Kidney (tissue), 14 donors: ENCODE measurements around the gene PHACTR1. TPM values are rescaled to one million over a fixed set of nuclear protein-coding genes. Genes with fewer than 3 reads are reported as not detected.

ENCODE experiments used
- DNase-seq, 5 donors: peaks; one replicate each; pipeline ENCODE4 v3.0.0-alpha.2; 2013 to 2020
- FAIRE-seq: peaks from 2 replicates; lab custom pipeline; 2012; peaks lifted over from hg19 to GRCh38; lab: Jason Lieb, UNC
- H3K27ac ChIP-seq, 2 donors: one replicate each; pipeline ENCODE4 v1.7.0; 2013; ENCODE audit warnings: low read depth in 2 of 2, low read length in 2 of 2, inconsistent platforms in 1 of 2
- H3K27me3 ChIP-seq: one replicate; pipeline ENCODE4 v1.7.1; 2013; ENCODE audit warnings: low read length, inconsistent platforms; ENCODE audit not compliant: control insufficient read depth, insufficient read depth
- H3K36me3 ChIP-seq, 3 donors: one replicate each; pipeline versions ENCODE4 v1.7.0 to v1.7.1; 2013; ENCODE audit warnings: low read length in 3 of 3, control low read depth in 1 of 3, inconsistent platforms in 1 of 3; ENCODE audit not compliant: insufficient read depth in 3 of 3, control insufficient read depth in 2 of 3
- H3K4me1 ChIP-seq, 3 donors: one replicate each; pipeline versions ENCODE4 v1.7.0 to v1.7.1; 2013; ENCODE audit warnings: low read length in 3 of 3, inconsistent platforms in 1 of 3, low read depth in 1 of 3; ENCODE audit not compliant: control insufficient read depth in 2 of 3, insufficient read depth in 2 of 3
- H3K4me3 ChIP-seq, 3 donors: one replicate each; pipeline versions ENCODE4 v1.7.0 to v1.8.1; 2013; ENCODE audit warnings: low read length in 3 of 3, control low read depth in 1 of 3, inconsistent platforms in 1 of 3
- H3K9ac ChIP-seq, 3 donors: one replicate each; pipeline versions ENCODE4 v1.7.0 to v1.7.1; 2013; ENCODE audit warnings: low read length in 3 of 3, control low read depth in 1 of 3, inconsistent platforms in 1 of 3
- H3K9me3 ChIP-seq, 3 donors: one replicate each; pipeline versions ENCODE4 v1.7.0 to v1.7.1; 2013; ENCODE audit warnings: low read length in 3 of 3, control low read depth in 1 of 3, inconsistent platforms in 1 of 3; ENCODE audit not compliant: control insufficient read depth in 2 of 3, insufficient read depth in 1 of 3
- intact Hi-C: fragments of 100-400 bp; cut with DNase I; formaldehyde crosslinking; loops from one replicate; pipeline ENCODE4 v1.11.1; 2022
- polyA plus RNA-seq: library from polyadenylated mRNA; stranded (reverse); fragments of 350-450 nt; fragmentation: Illumina TruSeq; extraction: RNeasy Lipid Tissue Mini Kit (QIAGEN cat#74804); gene quantifications from one replicate; pipeline ENCODE4 v1.2.3, GENCODE V29; 2014; ENCODE audit warnings: low read depth, low replicate concordance; ENCODE audit not compliant: insufficient read depth
- total RNA-seq: library from RNA; stranded (reverse); fragmentation: NEBNext Ultra II Directional; extraction: Animal tissue kit (Norgen Biotek cat#: 25700); gene quantifications from one replicate; pipeline ENCODE4 v1.2.1, GENCODE V29; 2021
- TF ChIP-seq, protein P1 (sequence below): IDR thresholded peaks from 3 replicates; pipeline ENCODE4 v1.5.1; 2012; ENCODE audit warnings: mild to moderate bottlenecking, moderate library complexity, borderline replicate concordance; ENCODE audit not compliant: insufficient read depth; ENCODE audit errors: extremely low read depth
- donor health status: control.
- donor health status: control.
- donor health status: control.
- donor health status: control.
- donor health status: control.
- donor health status: DM: yes; HTN: yes; CAD: no.
- donor health status: Normal renal cell carcinoma (clear cell type).

Gene PHACTR1
- total and polyA plus RNA-seq, 2 donors from 2014 or later = 3.3 to 33.6 TPM

DNA sequence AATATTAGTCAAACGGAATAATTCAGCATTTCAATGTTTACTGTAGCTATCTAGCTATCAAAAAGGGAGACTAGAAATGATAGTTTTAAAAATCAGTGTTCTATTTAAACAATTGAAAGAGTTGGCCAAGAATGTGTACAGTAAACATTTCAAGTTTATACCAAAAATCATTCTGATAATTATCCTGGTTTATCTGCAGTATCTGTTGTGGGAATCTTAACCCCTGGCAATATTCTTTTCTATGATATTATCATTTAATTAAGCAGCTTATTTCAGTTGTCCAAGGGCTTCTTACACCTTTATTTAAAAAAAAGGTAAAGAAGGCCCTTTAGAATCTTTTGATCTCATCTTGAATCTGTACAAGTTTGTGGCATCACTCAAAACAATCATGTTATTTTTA lies 125.1 kb downstream of the PHACTR1 start:
- intact Hi-C loops = no loop called here
- Histone ChIP-seq H3K4me3 (no peak overlapping the region), H3K36me3 (no peaks in the 10 kb centered on the region), H3K27ac (no peak overlapping the region), H3K4me1 (no peaks in the 10 kb centered on the region), H3K9me3 (peaks cover 0 to 14% (median 0%) of the 10 kb centered on the region in 3 donors), H3K9ac (no peak overlapping the region), H3K27me3 (no peaks in the 10 kb centered on the region)
- FAIRE-seq (no peak), DNase-seq (no peak)
- TF ChIP-seq, protein P1, sequence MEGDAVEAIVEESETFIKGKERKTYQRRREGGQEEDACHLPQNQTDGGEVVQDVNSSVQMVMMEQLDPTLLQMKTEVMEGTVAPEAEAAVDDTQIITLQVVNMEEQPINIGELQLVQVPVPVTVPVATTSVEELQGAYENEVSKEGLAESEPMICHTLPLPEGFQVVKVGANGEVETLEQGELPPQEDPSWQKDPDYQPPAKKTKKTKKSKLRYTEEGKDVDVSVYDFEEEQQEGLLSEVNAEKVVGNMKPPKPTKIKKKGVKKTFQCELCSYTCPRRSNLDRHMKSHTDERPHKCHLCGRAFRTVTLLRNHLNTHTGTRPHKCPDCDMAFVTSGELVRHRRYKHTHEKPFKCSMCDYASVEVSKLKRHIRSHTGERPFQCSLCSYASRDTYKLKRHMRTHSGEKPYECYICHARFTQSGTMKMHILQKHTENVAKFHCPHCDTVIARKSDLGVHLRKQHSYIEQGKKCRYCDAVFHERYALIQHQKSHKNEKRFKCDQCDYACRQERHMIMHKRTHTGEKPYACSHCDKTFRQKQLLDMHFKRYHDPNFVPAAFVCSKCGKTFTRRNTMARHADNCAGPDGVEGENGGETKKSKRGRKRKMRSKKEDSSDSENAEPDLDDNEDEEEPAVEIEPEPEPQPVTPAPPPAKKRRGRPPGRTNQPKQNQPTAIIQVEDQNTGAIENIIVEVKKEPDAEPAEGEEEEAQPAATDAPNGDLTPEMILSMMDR = no peak

DNA sequence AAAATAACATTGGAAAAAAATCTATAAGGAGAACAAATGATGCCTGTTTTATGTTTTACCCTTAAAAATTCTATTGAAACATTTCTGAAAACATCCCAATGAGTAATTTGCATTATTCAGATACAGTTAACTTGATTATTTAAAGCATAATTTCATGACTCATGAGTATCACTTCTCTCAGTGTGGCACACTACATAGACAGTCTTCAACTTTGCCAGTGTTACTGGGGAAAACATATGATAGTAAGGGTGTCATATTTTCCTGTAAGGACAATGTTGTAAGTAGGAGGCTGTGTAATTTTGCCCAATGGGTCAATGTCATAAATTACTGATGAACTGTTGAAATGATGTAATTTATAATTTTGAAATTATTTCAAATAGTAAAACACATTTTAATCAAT lies 125.5 kb downstream of the PHACTR1 start:
- no peak for DNase-seq
- Histone ChIP-seq H3K4me3 (no peak overlapping the region), H3K9me3 (peaks cover 0 to 11% (median 0%) of the 10 kb centered on the region in 3 donors), H3K27me3 (no peaks in the 10 kb centered on the region), H3K4me1 (no peaks in the 10 kb centered on the region), H3K36me3 (no peaks in the 10 kb centered on the region), H3K9ac (no peak overlapping the region), H3K27ac (no peak overlapping the region)
- TF ChIP-seq, protein P1 = no peak
- FAIRE-seq = no peak
- intact Hi-C loops = no loop called here

GRCh38 chr6:12842658-12843057 lies 126.1 kb downstream of the PHACTR1 start:
- TF ChIP-seq, protein P1 = no peak
- Histone ChIP-seq H3K9me3 (peaks cover 0 to 8% (median 0%) of the 10 kb centered on the region in 3 donors), H3K27ac (no peak overlapping the region), H3K4me1 (no peaks in the 10 kb centered on the region), H3K4me3 (no peak overlapping the region), H3K9ac (no peak overlapping the region), H3K27me3 (no peaks in the 10 kb centered on the region), H3K36me3 (no peaks in the 10 kb centered on the region)
- FAIRE-seq = no peak
- intact Hi-C loops = no loop called here
- no peak for DNase-seq
